ENCODE data around the gene EVL. TPM values are rescaled to one million over a fixed set of nuclear protein-coding genes. Genes with fewer than 3 reads are reported as not detected.

EVL gene
- total RNA-seq, 2 experiments from 2014 or later, result 660 to 678 TPM

DNA sequence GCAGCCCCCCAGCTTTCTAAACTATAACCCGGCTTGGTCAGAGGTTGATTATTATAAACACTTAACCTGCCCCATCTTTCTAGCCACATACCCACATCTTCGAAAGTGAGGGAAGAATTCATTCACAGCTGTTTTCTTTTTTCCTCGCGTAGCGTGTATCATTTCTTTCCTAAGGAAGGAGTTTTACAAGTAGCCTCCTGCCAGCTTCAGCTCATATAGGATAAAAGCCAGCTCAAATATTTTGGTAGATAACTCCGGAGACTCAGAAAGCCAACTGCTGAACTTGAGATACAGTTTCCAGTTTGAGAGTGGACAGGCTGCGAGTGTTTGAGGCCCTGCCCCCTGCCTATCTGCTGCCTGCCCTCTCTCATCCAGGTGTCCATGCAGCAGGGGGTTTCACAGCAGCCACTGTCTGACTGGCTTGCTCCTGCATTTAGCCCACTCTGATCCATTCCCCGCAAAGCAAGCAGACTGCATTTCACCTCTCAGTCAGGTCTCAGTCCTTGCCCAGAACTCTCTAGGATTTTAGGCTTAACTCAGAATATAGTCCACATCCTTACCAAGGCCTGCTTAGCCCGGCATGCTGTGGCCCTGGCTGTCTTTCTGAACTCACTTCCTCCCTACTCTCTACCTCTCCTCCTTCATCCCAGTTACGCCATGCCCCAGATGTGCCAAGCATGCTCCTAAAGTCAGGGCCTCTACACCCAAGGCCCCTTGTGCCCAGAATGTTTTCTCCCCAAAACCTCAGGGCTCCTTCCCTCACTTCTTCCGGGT is 46.9 kb downstream of the EVL start:
- Mint-ChIP-seq H3K4me3 (no peak overlapping the region), H3K27ac (peak overlapping the region; percentile 98), H3K4me1 (ENCODE audit: low read depth) (peaks cover 59% of the 10 kb centered on the region), H3K27me3 (no peaks in the 10 kb centered on the region), H3K36me3 (ENCODE audit: low read depth) (peaks cover 95% of the 10 kb centered on the region), H3K9me3 (no peaks in the 10 kb centered on the region)
- no peak for DNase-seq
- CTCF ChIA-PET, result interaction anchor here (0.7 to 34.3 kb wide), 3 partner anchors 36 to 80 kb away, joined by 3 to 1090 read pairs (median 4); partner anchors contain the start of gene EVL
- ATAC-seq (ENCODE audit: poor library complexity), result no peak
- Histone ChIP-seq H3K27ac (ENCODE audit: low read depth in 1 of 2, low read length in 2 of 2) (peak overlapping the region in 1 of 2 donors; percentile 24), H3K4me1 (ENCODE audit: insufficient read depth, low read length) (peaks cover 70% of the 10 kb centered on the region), H3K27me3 (ENCODE audit: control insufficient read depth in 1 of 2, insufficient read depth in 2 of 2, low read length in 2 of 2) (no peaks in the 10 kb centered on the region), H3K4me3 (ENCODE audit: low read length) (no peak overlapping the region), H3K36me3 (ENCODE audit: insufficient read depth, low read length) (peaks cover 98% of the 10 kb centered on the region), H3K9me3 (ENCODE audit: control insufficient read depth in 1 of 2, insufficient read depth in 1 of 2, low read length in 2 of 2) (no peaks in the 10 kb centered on the region)
- intact Hi-C loops (cut with DNase I, micrococcal nuclease), result no loop called here
- POLR2A ChIA-PET, result interaction anchor here (1.1 to 49.3 kb wide), 3 partner anchors 9 to 50 kb away, joined by 5 to 1638 read pairs (median 200); partner anchors contain the start of gene EVL
- TF ChIP-seq CTCF (IDR thresholded peaks at IDR 0.05), result no peak

- no peak for DNase-seq
These were observed 49.0 kb downstream of the EVL start for GRCh38 chr14:100114109-100114765.

More at GRCh38 chr14:100114109-100114765, 49.0 kb downstream of the EVL start:
- TF ChIP-seq CTCF (IDR thresholded peaks at IDR 0.05), result no peak
- peak; percentile 39 for ATAC-seq (ENCODE audit: poor library complexity)
- H3K4me1 ChIP-seq (ENCODE audit: insufficient read depth, low read length), result peaks cover 54% of the 10 kb centered on the region
- Mint-ChIP-seq H3K4me3 (no peak overlapping the region), H3K9me3 (no peaks in the 10 kb centered on the region), H3K27me3 (no peaks in the 10 kb centered on the region), H3K4me1 (ENCODE audit: low read depth) (peaks cover 51% of the 10 kb centered on the region), H3K36me3 (ENCODE audit: low read depth) (peaks cover 95% of the 10 kb centered on the region), H3K27ac (peak overlapping the region; percentile 98)
- H3K36me3 ChIP-seq (ENCODE audit: insufficient read depth, low read length), result peaks cover 97% of the 10 kb centered on the region
- no peak overlapping the region for H3K27ac ChIP-seq (ENCODE audit: low read depth in 1 of 2, low read length in 2 of 2)
- intact Hi-C loops (cut with DNase I, micrococcal nuclease), result no loop called here
- no peaks in the 10 kb centered on the region for H3K27me3 ChIP-seq (ENCODE audit: control insufficient read depth in 1 of 2, insufficient read depth in 2 of 2, low read length in 2 of 2)
- ChIA-PET CTCF (interaction anchor here (1.3 to 1.4 kb wide), 2 partner anchors 42 to 58 kb away, joined by 4 read pairs; no protein-coding TSS in a partner anchor), POLR2A (no interaction called here)
- H3K4me3 ChIP-seq (ENCODE audit: low read length), result no peak overlapping the region
- H3K9me3 ChIP-seq (ENCODE audit: control insufficient read depth in 1 of 2, insufficient read depth in 1 of 2, low read length in 2 of 2), result no peaks in the 10 kb centered on the region
